Cardiac muscle cell (in vitro differentiated cells and primary cell): ENCODE results near the gene GGACT. TPM values are rescaled to one million over a fixed set of nuclear protein-coding genes. Genes with fewer than 3 reads are reported as not detected.
A peak's percentile ranks its signal among the peaks of the same experiment; 100 is the strongest.

Source experiments
- DNase-seq, 2 donors: peaks; one replicate each; pipeline versions ENCODE4 v3.0.0 to v3.0.0-alpha.2; 2010 to 2017; ENCODE audit warnings: low read depth in 1 of 2, low spot score in 1 of 2
- H3K27ac ChIP-seq: fragments of 200-600 bp; sonication (generic); 2 replicates; pipeline ENCODE4 v1.5.1; 2016
- H3K27me3 ChIP-seq: fragments of 200-600 bp; sonication (generic); 2 replicates; pipeline ENCODE4 v1.6.0; 2016; ENCODE audit warnings: control low read depth
- H3K36me3 ChIP-seq: fragments of 200-600 bp; sonication (generic); 2 replicates; pipeline ENCODE4 v1.5.1; 2016; ENCODE audit warnings: control low read depth
- H3K4me1 ChIP-seq: fragments of 200-600 bp; sonication (generic); 2 replicates; pipeline ENCODE4 v1.8.1; 2017; ENCODE audit warnings: low read depth, mild to moderate bottlenecking, mixed run types
- H3K4me3 ChIP-seq: fragments of 200-600 bp; sonication (generic); 2 replicates; pipeline ENCODE4 v1.5.1; 2016; ENCODE audit warnings: mild to moderate bottlenecking
- H3K9me3 ChIP-seq: fragments of 200-600 bp; sonication (generic); 2 replicates; pipeline ENCODE4 v1.5.1; 2017; ENCODE audit warnings: low read depth, mild to moderate bottlenecking, control low read depth
- polyA plus RNA-seq: library from polyadenylated mRNA; unstranded; fragments of >200 nt; fragmentation: Nextera tagmentation; extraction: Ambion mirVana; gene quantifications from 2 replicates; pipeline ENCODE4 v1.2.1, GENCODE V29; 2016
- total RNA-seq: library from RNA; depleted of rRNA; stranded (reverse); fragments of >200 nt; gene quantifications from 2 replicates; pipeline ENCODE4 v1.2.3, GENCODE V29; 2016
- TF ChIP-seq, protein P1 (sequence below): IDR thresholded peaks from 2 replicates; pipeline ENCODE4 v1.5.1; 2012; ENCODE audit warnings: low read depth, mild to moderate bottlenecking, low read length

Gene GGACT
- total and polyA plus RNA-seq, 2 experiments from 2014 or later: 4.4 to 8.3 TPM

GRCh38 chr13:100497389-100497788 is 91.2 kb downstream of the GGACT start:
- TF ChIP-seq, protein P1, sequence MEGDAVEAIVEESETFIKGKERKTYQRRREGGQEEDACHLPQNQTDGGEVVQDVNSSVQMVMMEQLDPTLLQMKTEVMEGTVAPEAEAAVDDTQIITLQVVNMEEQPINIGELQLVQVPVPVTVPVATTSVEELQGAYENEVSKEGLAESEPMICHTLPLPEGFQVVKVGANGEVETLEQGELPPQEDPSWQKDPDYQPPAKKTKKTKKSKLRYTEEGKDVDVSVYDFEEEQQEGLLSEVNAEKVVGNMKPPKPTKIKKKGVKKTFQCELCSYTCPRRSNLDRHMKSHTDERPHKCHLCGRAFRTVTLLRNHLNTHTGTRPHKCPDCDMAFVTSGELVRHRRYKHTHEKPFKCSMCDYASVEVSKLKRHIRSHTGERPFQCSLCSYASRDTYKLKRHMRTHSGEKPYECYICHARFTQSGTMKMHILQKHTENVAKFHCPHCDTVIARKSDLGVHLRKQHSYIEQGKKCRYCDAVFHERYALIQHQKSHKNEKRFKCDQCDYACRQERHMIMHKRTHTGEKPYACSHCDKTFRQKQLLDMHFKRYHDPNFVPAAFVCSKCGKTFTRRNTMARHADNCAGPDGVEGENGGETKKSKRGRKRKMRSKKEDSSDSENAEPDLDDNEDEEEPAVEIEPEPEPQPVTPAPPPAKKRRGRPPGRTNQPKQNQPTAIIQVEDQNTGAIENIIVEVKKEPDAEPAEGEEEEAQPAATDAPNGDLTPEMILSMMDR: no peak
- Histone ChIP-seq H3K27me3 (no peaks in the 10 kb centered on the region), H3K4me1 (peaks cover 17% of the 10 kb centered on the region), H3K36me3 (no peaks in the 10 kb centered on the region), H3K4me3 (no peak overlapping the region), H3K9me3 (no peaks in the 10 kb centered on the region), H3K27ac (no peak overlapping the region)
- DNase-seq: peak in 1 of 2 donors; percentile 87

DNA sequence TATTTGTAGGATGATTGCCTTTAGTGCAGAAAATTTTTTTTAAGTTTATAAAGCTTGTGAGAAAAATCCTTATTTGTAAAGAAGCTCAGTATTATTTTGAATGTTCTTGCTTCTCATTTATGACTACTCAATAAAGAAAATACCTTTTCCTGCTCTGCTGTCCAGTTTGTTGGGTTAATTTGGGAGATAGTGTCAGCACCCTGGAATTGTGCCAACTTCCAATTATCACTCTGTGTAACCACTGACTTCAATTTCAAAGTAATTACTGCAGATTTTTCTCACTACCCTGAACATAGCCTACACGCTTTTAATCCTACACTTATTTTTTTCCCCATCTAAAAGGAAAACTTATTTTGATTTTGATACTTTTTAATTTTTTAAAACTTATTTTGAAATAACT is 93.1 kb downstream of the GGACT start:
- H3K27ac ChIP-seq: no peak overlapping the region
- no peaks in the 10 kb centered on the region for H3K27me3 ChIP-seq
- no peaks in the 10 kb centered on the region for H3K9me3 ChIP-seq
- DNase-seq: no peak
- no peak overlapping the region for H3K4me3 ChIP-seq
- TF ChIP-seq, protein P1: no peak
- H3K4me1 ChIP-seq: peaks cover 25% of the 10 kb centered on the region
- H3K36me3 ChIP-seq: no peaks in the 10 kb centered on the region

DNA sequence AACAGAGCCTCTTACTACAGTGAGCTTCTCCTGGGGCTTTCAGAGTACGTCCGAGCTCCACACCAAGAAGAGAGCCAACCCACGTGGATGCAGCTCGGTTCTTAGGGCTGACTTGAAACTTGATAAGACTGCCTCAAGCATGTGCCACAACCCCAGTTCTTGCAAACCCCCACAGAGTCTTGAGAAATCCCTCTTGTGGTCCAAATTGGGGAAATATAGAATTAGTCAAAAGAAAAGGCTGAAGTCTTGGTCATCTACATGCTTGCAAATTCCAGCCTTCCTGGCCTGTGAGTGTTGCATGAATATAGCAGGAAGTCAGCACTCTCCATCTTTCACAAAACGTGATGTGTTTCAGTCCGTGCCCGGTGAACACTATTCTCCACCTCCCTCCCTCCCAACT is 95.2 kb downstream of the GGACT start:
- Histone ChIP-seq H3K27ac (no peak overlapping the region), H3K36me3 (no peaks in the 10 kb centered on the region), H3K4me3 (no peak overlapping the region), H3K4me1 (peaks cover 22% of the 10 kb centered on the region), H3K27me3 (no peaks in the 10 kb centered on the region), H3K9me3 (no peaks in the 10 kb centered on the region)
- peak in 1 of 2 donors; percentile 91 for DNase-seq
- TF ChIP-seq, protein P1: no peak

- peaks cover 22% of the 10 kb centered on the region for H3K4me1 ChIP-seq
- no peaks in the 10 kb centered on the region for H3K9me3 ChIP-seq
- no peaks in the 10 kb centered on the region for H3K36me3 ChIP-seq
- no peak overlapping the region for H3K4me3 ChIP-seq
- no peak overlapping the region for H3K27ac ChIP-seq
- TF ChIP-seq, protein P1: peak; percentile 37
- peak in 1 of 2 donors; percentile 94 for DNase-seq
- no peaks in the 10 kb centered on the region for H3K27me3 ChIP-seq
Measured at GRCh38 chr13:100491164-100491842, 97.3 kb downstream of the GGACT start.

DNA sequence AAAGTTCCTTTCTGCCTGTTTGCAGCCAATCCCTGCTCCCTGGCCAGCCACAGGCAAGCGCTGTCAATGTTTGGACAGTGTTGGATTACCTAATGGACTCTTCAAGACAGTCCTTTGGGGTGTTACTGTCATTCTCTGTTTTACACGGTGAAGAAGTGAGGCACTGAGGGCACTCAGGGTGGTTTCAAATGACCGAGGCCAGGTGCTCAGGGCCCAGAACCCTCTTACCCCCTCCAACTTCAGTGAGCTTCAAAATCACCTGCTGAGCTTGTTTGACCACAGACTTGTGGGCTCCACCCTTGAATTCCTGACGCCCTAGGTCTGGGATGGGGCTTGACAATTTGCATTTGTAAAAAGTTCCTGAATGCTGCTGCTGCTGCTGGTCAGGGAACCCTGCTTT is 97.9 kb downstream of the GGACT start:
- Histone ChIP-seq H3K4me1 (peaks cover 22% of the 10 kb centered on the region), H3K27ac (no peak overlapping the region), H3K27me3 (no peaks in the 10 kb centered on the region), H3K9me3 (no peaks in the 10 kb centered on the region), H3K36me3 (no peaks in the 10 kb centered on the region), H3K4me3 (no peak overlapping the region)
- DNase-seq: no peak
- TF ChIP-seq, protein P1: no peak

DNA sequence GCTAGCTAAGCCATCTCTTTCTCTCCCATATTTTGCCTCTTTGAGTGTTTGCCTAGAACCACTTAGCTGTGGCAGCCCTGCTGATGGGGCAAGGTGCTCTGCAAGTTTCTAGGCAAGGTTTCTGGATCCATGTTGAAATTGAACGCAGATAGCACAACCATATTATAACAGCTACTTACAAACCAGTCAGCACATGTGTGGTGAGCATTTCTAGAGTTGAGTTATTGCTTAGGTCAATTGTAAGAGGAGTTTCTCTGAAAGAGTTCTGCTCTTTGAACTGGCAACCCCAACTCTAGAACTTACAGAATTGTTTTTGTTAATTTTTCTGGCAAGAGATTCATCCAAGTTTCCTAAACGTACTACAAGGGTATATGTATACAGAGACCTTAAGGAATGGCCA is 103.3 kb downstream of the GGACT start:
- H3K27me3 ChIP-seq: no peaks in the 10 kb centered on the region
- H3K36me3 ChIP-seq: no peaks in the 10 kb centered on the region
- no peak overlapping the region for H3K4me3 ChIP-seq
- H3K27ac ChIP-seq: peak overlapping the region; percentile 83
- H3K4me1 ChIP-seq: peaks cover 31% of the 10 kb centered on the region
- no peak for DNase-seq
- TF ChIP-seq, protein P1: no peak
- H3K9me3 ChIP-seq: no peaks in the 10 kb centered on the region
